HCT116 (cell line): ENCODE measurements around the gene OPRD1. TPM values are rescaled to one million over a fixed set of nuclear protein-coding genes. Genes with fewer than 3 reads are reported as not detected.

ENCODE experiments used
- ATAC-seq: fragments of 200-7000 bp; cut with Tn5 transposase; 2 replicates; pipeline ENCODE4 v1.9.1; 2020; ENCODE audit warnings: mild to moderate bottlenecking, moderate library complexity
- BruUV-seq: library from RNA; stranded (reverse); fragments of 400-500 nt; replicated peaks from 2 replicates; lab custom pipeline; 2021; lab: Mats Ljungman, UMichigan
- CTCF ChIA-PET: fragments of 300-600 bp; sonication (Branson Sonifier 250); formaldehyde crosslinking; loops from one replicate; lab custom pipeline; 2021; ENCODE audit warnings: antibody characterized with exemption; lab: Charles Lee
- POLR2A ChIA-PET: fragments of 300-600, 350-600 bp; sonication (Branson Sonifier 250); formaldehyde crosslinking; loops from one replicate; lab custom pipeline; 2021; ENCODE audit warnings: antibody characterized with exemption; lab: Charles Lee
- RAD21 ChIA-PET, 2 experiments: fragments of 300-600 bp; sonication (Branson Sonifier 250); formaldehyde crosslinking; loops; one replicate each; lab custom pipeline; 2023; ENCODE audit warnings: low total read pairs in 2 of 2; ENCODE audit not compliant: uncharacterized antibody in 2 of 2, unreplicated experiment in 2 of 2, low non-redundant PET in 1 of 2; lab: Charles Lee
- DNase-seq: peaks from one replicate; pipeline ENCODE4 v3.0.0-alpha.2; 2010; ENCODE audit warnings: low read depth, low spot score
- H2AFZ ChIP-seq: fragments of 200-600 bp; shearing (Covaris generic), sonication (generic); 2 replicates; pipeline ENCODE4 v1.6.1; 2017; ENCODE audit warnings: low read depth, mixed run types, mixed read lengths, antibody characterized with exemption, low read length; ENCODE audit not compliant: poor library complexity, severe bottlenecking
- H3K27ac ChIP-seq: 2 replicates; pipeline ENCODE4 v1.5.1; 2012; ENCODE audit warnings: low read depth, low read length
- H3K27me3 ChIP-seq: fragments of 200-600 bp; sonication (generic); 2 replicates; pipeline ENCODE4 v1.6.1; 2016; ENCODE audit warnings: mixed run types, low read length, mixed read lengths; ENCODE audit not compliant: insufficient read depth
- H3K36me3 ChIP-seq, 2 experiments: fragments of 200-500 bp in 1 of 2; fragments of 200-600 bp in 1 of 2; sonication (Bioruptor generic) in 1 of 2; sonication (generic) in 1 of 2; 2 replicates each; pipeline versions ENCODE4 v1.5.1 to v1.6.1; 2014 to 2016; ENCODE audit warnings: low read length in 2 of 2, inconsistent platforms in 1 of 2, mixed read lengths in 1 of 2, mixed run types in 1 of 2; ENCODE audit not compliant: insufficient read depth in 2 of 2, control insufficient read depth in 1 of 2
- H3K4me1 ChIP-seq, 2 experiments: fragments of 200-600 bp in 1 of 2; sonication (generic) in 1 of 2; 2 replicates each; pipeline versions ENCODE4 v1.5.1 to v1.6.1; 2012 to 2017; ENCODE audit warnings: low read length in 2 of 2, inconsistent platforms in 1 of 2, mild to moderate bottlenecking in 1 of 2, mixed read lengths in 1 of 2, mixed run types in 1 of 2, moderate library complexity in 1 of 2; ENCODE audit not compliant: insufficient read depth in 2 of 2, control insufficient read depth in 1 of 2
- H3K4me2 ChIP-seq: fragments of 200-600 bp; sonication (generic); 2 replicates; pipeline ENCODE4 v1.6.1; 2017; ENCODE audit warnings: mixed run types, low read length, mixed read lengths
- H3K4me3 ChIP-seq, 2 experiments: fragments of 200-600 bp in 1 of 2; sonication (generic) in 1 of 2; replicated peaks in 1 of 2; 2 replicates each; pipeline ENCODE4 v1.5.1; 2011 to 2016; ENCODE audit warnings: low read length in 2 of 2, control low read depth in 1 of 2, low read depth in 1 of 2, mild to moderate bottlenecking in 1 of 2, mixed read lengths in 1 of 2, mixed run types in 1 of 2
- H3K79me2 ChIP-seq: fragments of 200-600 bp; sonication (generic); 2 replicates; pipeline ENCODE4 v1.6.1; 2017; ENCODE audit warnings: mild to moderate bottlenecking, mixed run types, low read length, moderate library complexity, mixed read lengths; ENCODE audit not compliant: insufficient read depth
- H3K9ac ChIP-seq: fragments of 200-600 bp; sonication (generic); 2 replicates; pipeline ENCODE4 v1.6.1; 2016; ENCODE audit warnings: low read length, mixed read lengths
- H3K9me2 ChIP-seq: fragments of 200-600 bp; sonication (generic), shearing (Covaris generic); 2 replicates; pipeline ENCODE4 v1.6.1; 2017; ENCODE audit warnings: mixed run types, mild to moderate bottlenecking, moderate library complexity; ENCODE audit not compliant: insufficient read depth
- H3K9me3 ChIP-seq, 2 experiments: fragments of 200-500 bp in 1 of 2; fragments of 200-600 bp in 1 of 2; sonication (Bioruptor generic) in 1 of 2; sonication (generic) in 1 of 2; 2 replicates each; pipeline ENCODE4 v1.6.1; 2014 to 2017; ENCODE audit warnings: low read length in 2 of 2, mixed read lengths in 2 of 2, inconsistent platforms in 1 of 2, low read depth in 1 of 2, mild to moderate bottlenecking in 1 of 2, mixed run types in 1 of 2, moderate library complexity in 1 of 2; ENCODE audit not compliant: control insufficient read depth in 1 of 2, insufficient read depth in 1 of 2
- H4K20me1 ChIP-seq: fragments of 200-600 bp; sonication (generic), shearing (Covaris generic); 2 replicates; pipeline ENCODE4 v1.6.1; 2017; ENCODE audit warnings: mixed run types, mild to moderate bottlenecking, moderate library complexity; ENCODE audit not compliant: insufficient read depth
- REST ChIP-seq: IDR thresholded peaks from 2 replicates; pipeline ENCODE4 v1.6.1; 2012; ENCODE audit warnings: low read depth
- TCF7L2 ChIP-seq: IDR thresholded peaks from 2 replicates; pipeline ENCODE4 v1.7.0; 2011; ENCODE audit warnings: borderline replicate concordance, inconsistent platforms; ENCODE audit not compliant: insufficient read depth, insufficient read length; ENCODE audit errors: extremely low read depth
- intact Hi-C: fragments of 100-400 bp; cut with micrococcal nuclease; formaldehyde crosslinking; loops from 2 replicates; pipeline ENCODE4 v1.10.0; 2022
- total RNA-seq: library from RNA; stranded (reverse); gene quantifications from one replicate; pipeline ENCODE4 v1.2.1, GENCODE V29; 2021; ENCODE audit not compliant: unreplicated experiment

OPRD1 gene
- total RNA-seq, 1 experiment from 2014 or later: not detected

- no peak for TF ChIP-seq REST
Measured at GRCh38 chr1:28864695-28865094, 52.7 kb downstream of the OPRD1 start (continued).

GRCh38 chr1:28865997-28866650 is 54.2 kb downstream of the OPRD1 start:
- TF ChIP-seq TCF7L2: no peak
- no peaks in the 10 kb centered on the region for H3K9me2 ChIP-seq
- ATAC-seq: peak; percentile 46; the same call in 1 of the 2 replicates

More at GRCh38 chr1:28865997-28866650, 54.2 kb downstream of the OPRD1 start:
- CTCF ChIA-PET: interaction anchor here (0.9 to 1.3 kb wide), 2 partner anchors 11 to 129 kb away, joined by 5 read pairs; partner anchors contain the start of gene YTHDF2
- Histone ChIP-seq H3K9ac (no peak overlapping the region), H3K36me3 (no peaks in the 10 kb centered on the region), H3K9me3 (no peaks in the 10 kb centered on the region), H2AFZ (no peak overlapping the region), H3K79me2 (no peaks in the 10 kb centered on the region), H4K20me1 (no peaks in the 10 kb centered on the region), H3K27ac (no peak overlapping the region), H3K27me3 (no peaks in the 10 kb centered on the region), H3K4me2 (no peak overlapping the region), H3K4me3 (no peak overlapping the region), H3K4me1 (peaks cover 0 to 4% of the 10 kb centered on the region in 2 experiments; a peak in 1 of 4 replicates)
- intact Hi-C loops: no loop called here
- no peak for DNase-seq
- BruUV-seq: no TSS peak
- POLR2A ChIA-PET: interaction anchor here (1.0 kb wide), 1 partner anchor 11 kb away, joined by 3 read pairs; no protein-coding TSS in a partner anchor
- RAD21 ChIA-PET: no interaction called here
